Measurements from ENCODE around the gene PRIMA1. TPM values are rescaled to one million over a fixed set of nuclear protein-coding genes. Genes with fewer than 3 reads are reported as not detected.

Gene PRIMA1
- total RNA-seq, 2 experiments from 2014 or later, result not detected

DNA sequence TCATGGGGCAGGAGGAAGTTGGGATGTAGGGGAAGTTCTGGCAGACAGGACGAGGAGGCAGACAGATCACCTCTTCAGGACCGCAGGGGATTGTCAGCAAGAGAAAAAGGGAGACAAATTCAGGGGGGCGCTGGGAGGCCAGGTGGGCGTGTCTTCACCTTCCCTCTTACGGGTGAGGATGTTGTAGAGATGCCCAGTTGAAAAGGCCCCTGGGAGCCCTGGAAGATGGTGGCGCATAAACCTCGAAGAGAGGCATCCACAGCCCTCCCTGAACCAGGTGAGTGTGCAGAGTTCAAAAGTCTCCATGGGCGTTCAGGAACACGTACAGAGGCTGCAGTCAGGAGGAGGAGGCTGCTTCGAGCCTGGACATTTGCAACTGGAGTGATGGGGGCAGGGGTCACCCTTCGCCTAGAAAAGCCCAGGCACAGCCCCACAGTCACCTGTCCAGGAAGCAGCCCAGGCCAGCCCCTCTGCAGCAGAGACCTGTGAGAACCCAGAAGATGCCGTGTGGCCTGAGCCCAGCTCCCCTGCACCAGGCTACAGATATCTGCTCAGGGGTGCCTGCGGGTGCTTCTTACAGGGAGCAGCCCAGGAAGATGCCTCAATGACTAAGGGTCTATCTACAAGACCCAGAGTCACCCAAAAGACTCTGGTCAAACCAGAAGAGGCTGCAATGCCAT lies 74.4 kb downstream of the PRIMA1 start:
- POLR2A ChIA-PET, result no interaction called here
- Mint-ChIP-seq H3K27ac (no peak overlapping the region), H3K36me3 (ENCODE audit: low read depth) (no peaks in the 10 kb centered on the region), H3K27me3 (peaks cover 3% of the 10 kb centered on the region), H3K9me3 (no peaks in the 10 kb centered on the region), H3K4me1 (ENCODE audit: low read depth) (no peaks in the 10 kb centered on the region), H3K4me3 (no peak overlapping the region)
- ATAC-seq (no peak), DNase-seq (no peak)
- TF ChIP-seq, protein P1, sequence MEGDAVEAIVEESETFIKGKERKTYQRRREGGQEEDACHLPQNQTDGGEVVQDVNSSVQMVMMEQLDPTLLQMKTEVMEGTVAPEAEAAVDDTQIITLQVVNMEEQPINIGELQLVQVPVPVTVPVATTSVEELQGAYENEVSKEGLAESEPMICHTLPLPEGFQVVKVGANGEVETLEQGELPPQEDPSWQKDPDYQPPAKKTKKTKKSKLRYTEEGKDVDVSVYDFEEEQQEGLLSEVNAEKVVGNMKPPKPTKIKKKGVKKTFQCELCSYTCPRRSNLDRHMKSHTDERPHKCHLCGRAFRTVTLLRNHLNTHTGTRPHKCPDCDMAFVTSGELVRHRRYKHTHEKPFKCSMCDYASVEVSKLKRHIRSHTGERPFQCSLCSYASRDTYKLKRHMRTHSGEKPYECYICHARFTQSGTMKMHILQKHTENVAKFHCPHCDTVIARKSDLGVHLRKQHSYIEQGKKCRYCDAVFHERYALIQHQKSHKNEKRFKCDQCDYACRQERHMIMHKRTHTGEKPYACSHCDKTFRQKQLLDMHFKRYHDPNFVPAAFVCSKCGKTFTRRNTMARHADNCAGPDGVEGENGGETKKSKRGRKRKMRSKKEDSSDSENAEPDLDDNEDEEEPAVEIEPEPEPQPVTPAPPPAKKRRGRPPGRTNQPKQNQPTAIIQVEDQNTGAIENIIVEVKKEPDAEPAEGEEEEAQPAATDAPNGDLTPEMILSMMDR (IDR thresholded peaks at IDR 0.05), result no peak
- CTCF ChIA-PET, result no interaction called here
- intact Hi-C loops (cut with micrococcal nuclease), result no loop called here

DNA sequence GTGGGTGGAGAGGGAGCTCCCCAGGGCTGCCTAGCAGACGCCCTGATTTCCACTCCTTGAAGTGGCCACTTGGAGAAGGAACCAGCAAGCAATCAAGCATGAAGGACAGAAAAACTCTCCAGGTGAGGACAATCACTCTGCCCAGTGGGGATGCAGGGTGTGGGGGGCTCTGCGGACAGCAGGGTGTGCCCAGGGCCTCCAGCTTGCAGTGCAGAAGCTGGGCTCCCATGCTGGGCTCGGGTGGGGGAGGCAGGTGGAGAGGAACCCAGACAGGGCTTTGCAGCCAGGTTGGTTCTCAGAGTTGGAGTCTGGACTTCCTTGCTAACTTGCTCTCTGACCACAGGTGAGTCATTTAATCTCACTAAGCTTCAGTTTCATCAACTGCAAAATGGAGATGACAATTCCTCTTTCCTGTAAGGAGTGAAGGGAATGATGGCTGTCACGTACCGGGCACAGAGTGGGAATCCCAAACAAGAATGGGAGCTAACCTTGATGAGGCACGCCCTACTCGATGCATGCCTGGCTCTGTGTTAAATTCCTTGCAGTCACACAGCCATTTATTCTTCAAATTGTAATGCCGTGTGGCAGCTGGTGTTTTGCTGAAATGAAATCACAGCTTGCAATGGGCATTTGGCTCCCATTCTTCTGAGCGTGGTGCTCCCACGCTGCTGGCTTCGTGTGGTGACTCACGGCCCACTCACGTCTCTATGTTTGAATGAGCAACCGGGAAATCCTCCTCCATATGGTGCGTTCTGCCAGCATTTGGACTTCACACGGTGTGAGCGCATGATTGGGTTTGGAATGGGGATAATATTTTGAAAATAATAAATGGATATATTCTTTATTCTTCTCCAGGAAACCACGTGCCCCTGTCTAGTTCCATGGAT lies 75.2 kb downstream of the PRIMA1 start:
- ChIA-PET CTCF (no interaction called here), POLR2A (no interaction called here)
- Mint-ChIP-seq H3K4me1 (ENCODE audit: low read depth) (no peaks in the 10 kb centered on the region), H3K4me3 (no peak overlapping the region), H3K9me3 (no peaks in the 10 kb centered on the region), H3K27ac (no peak overlapping the region), H3K36me3 (ENCODE audit: low read depth) (no peaks in the 10 kb centered on the region), H3K27me3 (peaks cover 3% of the 10 kb centered on the region)
- intact Hi-C loops (cut with micrococcal nuclease), result no loop called here
- TF ChIP-seq, protein P1 (IDR thresholded peaks at IDR 0.05), result no peak
- DNase-seq (no peak), ATAC-seq (no peak)

DNA sequence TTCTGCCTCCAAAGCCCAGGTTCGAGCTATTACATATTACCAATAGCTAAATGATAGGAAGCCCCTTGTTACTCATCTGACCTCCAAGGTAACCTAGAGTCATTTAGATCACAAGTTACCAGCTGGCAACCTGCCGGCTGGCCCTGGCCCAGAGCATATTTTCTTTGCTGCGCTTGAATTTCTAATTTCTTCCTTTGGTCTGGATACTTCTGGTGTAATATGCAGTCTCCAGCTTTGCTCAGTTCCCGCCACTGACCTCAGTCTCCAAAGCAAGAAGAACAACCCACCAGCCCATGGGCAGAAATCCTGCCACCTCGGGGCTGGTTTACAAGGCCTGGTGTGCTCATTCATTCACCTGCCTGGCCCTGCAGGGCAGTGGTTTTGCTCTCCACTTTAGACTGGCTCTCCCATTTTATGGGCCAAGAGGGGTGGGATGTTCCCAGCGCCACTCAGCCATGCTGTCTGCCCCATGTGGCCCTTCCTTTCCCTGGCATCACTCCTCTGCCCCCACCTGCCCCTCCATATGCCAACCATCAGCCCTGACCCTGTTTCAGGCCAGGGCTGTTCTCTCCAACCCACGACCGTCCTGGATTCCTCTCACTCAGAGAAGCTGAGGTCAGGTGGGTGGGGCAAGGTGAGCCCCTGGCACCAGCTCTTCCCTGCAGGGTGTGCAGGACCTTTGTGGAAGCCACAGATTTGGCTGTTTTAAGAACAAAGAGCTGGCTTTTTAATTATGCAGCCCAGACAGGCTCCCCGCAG lies 76.0 kb downstream of the PRIMA1 start:
- CTCF ChIA-PET, result no interaction called here
- POLR2A ChIA-PET, result no interaction called here
- Mint-ChIP-seq H3K9me3 (no peaks in the 10 kb centered on the region), H3K4me3 (no peak overlapping the region), H3K27me3 (peaks cover 3% of the 10 kb centered on the region), H3K27ac (no peak overlapping the region), H3K4me1 (ENCODE audit: low read depth) (no peaks in the 10 kb centered on the region), H3K36me3 (ENCODE audit: low read depth) (no peaks in the 10 kb centered on the region)
- intact Hi-C loops (cut with micrococcal nuclease), result no loop called here
- TF ChIP-seq, protein P1 (IDR thresholded peaks at IDR 0.05), result no peak
- DNase-seq (no peak), ATAC-seq (no peak)

DNA sequence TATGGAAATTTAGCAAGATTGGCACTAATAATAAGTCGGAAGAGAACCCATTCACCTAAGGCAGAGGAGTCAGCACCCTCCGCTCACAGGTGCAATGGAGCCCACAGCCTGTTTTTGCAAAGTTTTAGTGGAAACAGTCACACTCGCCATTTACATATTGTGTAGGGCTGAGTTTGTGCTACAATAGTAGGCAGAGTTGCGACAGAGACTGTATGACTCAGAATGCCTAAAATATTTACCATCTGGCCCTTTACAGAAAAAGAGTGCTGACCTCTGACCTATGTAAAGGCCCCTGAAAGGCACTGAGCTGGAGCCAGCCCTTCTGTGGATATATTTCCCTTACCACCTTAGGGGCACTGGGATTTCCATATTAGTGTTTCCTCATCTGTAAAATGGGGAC lies 79.0 kb downstream of the PRIMA1 start:
- TF ChIP-seq, protein P1 (IDR thresholded peaks at IDR 0.05), result no peak
- intact Hi-C loops (cut with micrococcal nuclease), result no loop called here
- Mint-ChIP-seq H3K4me1 (ENCODE audit: low read depth) (no peaks in the 10 kb centered on the region), H3K9me3 (no peaks in the 10 kb centered on the region), H3K4me3 (no peak overlapping the region), H3K27ac (no peak overlapping the region), H3K36me3 (ENCODE audit: low read depth) (no peaks in the 10 kb centered on the region), H3K27me3 (no peaks in the 10 kb centered on the region)
- POLR2A ChIA-PET, result no interaction called here
- DNase-seq, result no peak
- CTCF ChIA-PET, result no interaction called here
- ATAC-seq, result no peak

Measured in activated CD8-positive, alpha-beta T cell treated with anti-CD3 and anti-CD28 coated beads for 36 hours (primary cell).